ENCODE data around the gene HNF1B.

Gene HNF1B

DNA sequence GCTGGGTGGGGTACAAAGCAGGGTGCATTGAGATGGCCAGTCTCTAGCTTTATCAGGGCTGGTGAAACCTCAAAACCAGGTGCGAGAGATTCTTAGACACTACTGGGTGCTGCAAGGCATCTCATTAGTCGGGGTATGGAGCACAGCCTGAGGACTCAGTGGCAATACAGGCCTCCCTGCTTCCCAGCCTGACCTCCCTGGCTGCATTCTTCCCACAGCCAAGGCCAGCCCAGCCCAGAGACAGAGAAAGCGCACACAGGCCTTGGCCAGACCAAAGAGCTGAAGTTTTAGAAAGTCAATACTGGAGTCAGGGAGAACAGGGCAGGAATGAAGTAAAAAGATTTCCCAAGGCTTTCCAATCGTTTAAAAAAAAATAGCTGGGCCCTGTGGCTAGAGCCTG lies 12.5 kb downstream of the HNF1B start:
- no peak for DNase-seq

- DNase-seq = no peak
Observed at GRCh38 chr17:37731056-37731455, 13.8 kb downstream of the HNF1B start.

GRCh38 chr17:37729905-37730304 lies 15.0 kb downstream of the HNF1B start:
- DNase-seq = no peak

- no peak for DNase-seq
Observed at GRCh38 chr17:37726891-37727675, 17.8 kb downstream of the HNF1B start.

- DNase-seq = no peak
Observed at GRCh38 chr17:37726248-37726647, 18.6 kb downstream of the HNF1B start.

GRCh38 chr17:37725601-37726146 lies 19.2 kb downstream of the HNF1B start:
- no peak for DNase-seq

GRCh38 chr17:37725021-37725595 lies 19.8 kb downstream of the HNF1B start:
- DNase-seq = no peak

GRCh38 chr17:37720989-37721388 lies 23.9 kb downstream of the HNF1B start:
- no peak for DNase-seq

- DNase-seq = no peak
Observed at GRCh38 chr17:37719866-37720265, 25.0 kb downstream of the HNF1B start.

DNA sequence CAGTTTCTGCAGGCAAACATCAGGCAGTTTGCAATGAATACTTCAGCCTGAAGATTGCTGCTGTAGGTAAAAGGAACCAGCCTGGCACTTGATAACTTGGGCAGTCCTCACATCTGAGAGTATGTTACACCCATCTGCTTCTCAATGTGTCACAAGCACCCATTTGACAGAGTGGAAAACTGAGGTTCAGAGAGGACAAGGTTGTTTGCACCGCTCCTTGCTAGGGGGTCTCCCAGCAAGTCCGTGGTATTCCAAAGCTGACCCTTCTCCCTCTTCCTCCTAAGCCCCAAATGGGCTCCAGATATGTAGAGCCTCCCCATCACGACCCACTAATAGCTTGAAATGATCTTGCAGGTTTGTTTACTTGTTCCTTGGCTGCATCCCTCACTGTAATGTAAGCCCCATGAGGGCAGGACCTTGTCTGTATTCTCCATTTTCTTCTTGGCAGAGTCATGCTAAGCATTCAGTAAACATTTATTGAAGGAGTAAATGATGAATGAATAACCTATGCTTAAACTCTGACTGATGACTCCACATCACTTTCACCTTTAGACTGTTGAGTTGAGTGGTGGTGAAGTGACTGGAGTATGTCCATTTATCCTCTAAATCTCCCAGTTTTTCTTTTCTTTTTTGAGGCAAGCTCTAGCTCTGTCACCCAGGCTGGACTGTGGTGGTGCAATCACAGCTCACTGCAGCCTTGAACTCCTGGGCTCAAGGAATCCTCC lies 26.4 kb downstream of the HNF1B start:
- DNase-seq = no peak

GRCh38 chr17:37717627-37718323 lies 27.1 kb downstream of the HNF1B start:
- no peak for DNase-seq

DNA sequence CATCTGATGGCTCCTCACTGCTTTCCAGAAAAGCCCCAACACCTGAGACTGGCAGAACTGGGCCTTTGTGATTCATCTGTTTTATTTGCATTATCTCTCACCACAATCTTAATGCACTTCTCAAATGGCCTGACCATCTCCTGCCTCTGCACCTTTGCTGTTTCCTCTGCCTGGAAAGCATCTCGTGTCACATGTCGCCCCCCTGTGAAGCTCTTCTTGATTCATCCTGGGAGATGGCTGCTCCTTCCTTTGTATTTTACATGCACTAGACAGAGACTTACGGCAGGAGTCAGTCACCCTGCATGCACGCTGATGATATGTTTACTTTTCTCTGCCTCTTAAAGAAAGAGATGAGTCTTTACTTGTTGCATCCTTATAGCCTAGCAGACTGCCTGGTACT lies 30.0 kb downstream of the HNF1B start:
- no peak for DNase-seq

- DNase-seq = no peak
Observed at GRCh38 chr17:37713624-37714023, 31.2 kb downstream of the HNF1B start.

GRCh38 chr17:37713028-37713431 lies 31.8 kb downstream of the HNF1B start:
- no peak for DNase-seq

GRCh38 chr17:37711113-37711512 lies 33.7 kb downstream of the HNF1B start:
- no peak for DNase-seq

GRCh38 chr17:37710344-37710886 lies 34.4 kb downstream of the HNF1B start:
- DNase-seq = peak; percentile 80

DNA sequence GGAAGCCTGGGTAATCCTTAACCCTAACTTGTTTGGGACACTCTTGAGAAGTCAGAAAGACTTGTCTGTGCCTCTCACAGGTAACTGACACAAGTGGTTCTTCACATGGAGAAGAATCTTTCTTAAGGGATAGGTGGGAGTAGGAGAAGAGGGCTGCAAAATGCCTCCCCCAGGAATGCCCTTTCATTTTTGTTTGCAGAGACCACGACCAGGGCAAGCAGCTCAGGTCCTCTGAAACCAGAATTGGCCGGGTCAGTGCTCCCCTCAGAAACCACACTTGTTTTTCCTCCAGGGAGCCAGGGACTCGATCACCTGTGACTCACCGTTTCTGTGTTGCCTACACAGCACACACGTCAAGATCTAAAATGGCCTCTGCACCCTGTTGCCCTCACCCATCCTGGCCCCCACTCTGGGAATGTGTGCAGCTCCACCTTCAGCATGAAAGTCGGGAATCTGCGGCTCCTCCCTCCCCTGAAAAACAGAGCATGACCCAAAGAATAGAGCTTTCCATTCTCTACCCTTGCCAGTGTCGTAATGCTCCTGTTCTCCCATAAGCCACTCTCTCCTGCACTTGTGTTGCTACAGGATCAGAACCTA lies 36.1 kb downstream of the HNF1B start:
- no peak for DNase-seq

- no peak for DNase-seq
Observed at GRCh38 chr17:37708008-37708615, 36.7 kb downstream of the HNF1B start.

DNA sequence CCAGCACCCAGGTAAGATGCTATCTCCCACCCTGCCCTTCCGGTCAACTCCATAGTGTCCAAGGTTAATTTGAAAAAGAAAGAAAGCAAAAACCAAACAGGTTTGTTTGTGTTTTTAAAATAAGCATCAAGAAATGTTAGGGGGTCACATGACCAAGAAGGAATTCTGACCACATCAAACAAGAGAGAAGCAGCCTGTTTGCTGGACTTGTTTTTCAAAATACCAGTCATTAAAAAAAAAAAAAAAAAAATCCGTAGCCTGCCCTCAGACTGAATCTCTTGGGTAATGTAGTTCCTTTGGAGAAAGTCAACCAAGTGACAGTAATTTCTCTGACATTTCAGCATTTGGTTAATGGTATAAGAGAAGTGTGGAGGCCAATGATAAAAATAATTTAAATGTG lies 38.4 kb downstream of the HNF1B start:
- no peak for DNase-seq

- no peak for DNase-seq
Observed at GRCh38 chr17:37702598-37702997, 42.3 kb downstream of the HNF1B start.

DNA sequence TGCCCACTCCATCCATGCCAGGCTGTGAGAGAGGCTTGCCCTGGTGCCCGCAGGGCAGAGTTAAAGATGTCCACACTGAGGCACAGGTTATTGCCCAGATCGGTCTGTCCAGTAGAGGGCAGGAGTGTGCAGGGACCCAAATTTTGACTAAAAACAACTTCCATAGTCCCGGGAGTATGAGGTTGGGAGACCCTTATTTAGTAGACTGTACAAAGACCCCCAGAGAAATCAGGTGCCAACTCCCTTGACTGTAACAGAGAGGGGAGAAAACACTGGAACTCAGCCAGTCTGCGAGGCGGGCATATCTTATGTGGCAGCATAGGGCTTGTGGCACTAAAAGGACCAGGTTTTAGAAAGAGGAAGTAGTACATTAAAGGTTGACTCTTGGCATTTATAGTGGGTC lies 43.4 kb downstream of the HNF1B start:
- DNase-seq = no peak

GRCh38 chr17:37700881-37701280 lies 44.0 kb downstream of the HNF1B start:
- DNase-seq = no peak

Data from COR-L47 (cell line).